Neural progenitor cell (in vitro differentiated cells): ENCODE results near the gene AHSA1.
A peak's percentile ranks its signal among the peaks of the same experiment; 100 is the strongest.

Source experiments
- CTCF ChIP-seq: fragments of 200-600 bp; sonication (generic); IDR thresholded peaks from 2 replicates; pipeline ENCODE4 v1.5.1; 2017; ENCODE audit warnings: antibody characterized with exemption, mild to moderate bottlenecking
- EZH2phosphoT487 ChIP-seq: fragments of 200-600 bp; sonication (generic); IDR thresholded peaks from 2 replicates; pipeline ENCODE4 v1.6.1; 2017; ENCODE audit warnings: antibody characterized with exemption

- TF ChIP-seq CTCF, result no peak
- TF ChIP-seq EZH2phosphoT487, result peak; percentile 79
Observed at GRCh38 chr14:77498984-77499527, 41.2 kb downstream of the AHSA1 start.
